Sigmoid colon (tissue), 7 donors: ENCODE results near the gene MIB2. TPM values are rescaled to one million over a fixed set of nuclear protein-coding genes. Genes with fewer than 3 reads are reported as not detected.
"Not testable (repeated sequence)": the region's sequence is repeated elsewhere in the genome, so short reads cannot be mapped to it uniquely, and the experiment has no call there.

Source experiments
- DNase-seq: peaks from one replicate; pipeline ENCODE4 v3.0.0-alpha.2; 2019
- H3K27ac ChIP-seq, 4 donors: fragments of 200-600 bp; sonication (generic); one replicate each; pipeline ENCODE4 v1.5.1; 2016 to 2019; ENCODE audit warnings: mild to moderate bottlenecking in 1 of 4
- H3K27me3 ChIP-seq, 3 donors: fragments of 200-600 bp; sonication (generic); one replicate each; pipeline ENCODE4 v1.5.1; 2019; ENCODE audit warnings: mild to moderate bottlenecking in 1 of 3
- H3K36me3 ChIP-seq, 4 donors: fragments of 200-600 bp; sonication (generic); one replicate each; pipeline ENCODE4 v1.5.1; 2016 to 2019
- H3K4me1 ChIP-seq, 4 donors: fragments of 200-600 bp; sonication (generic); one replicate each; pipeline ENCODE4 v1.5.1; 2017 to 2019
- H3K4me3 ChIP-seq, 4 donors: fragments of 200-600 bp; sonication (generic); one replicate each; pipeline ENCODE4 v1.5.1; 2017 to 2019; ENCODE audit warnings: mild to moderate bottlenecking in 2 of 4, moderate library complexity in 1 of 4
- H3K9me3 ChIP-seq, 4 donors: fragments of 200-600 bp in 3 of 4; sonication (generic) in 3 of 4; one replicate each; pipeline versions ENCODE4 v1.5.1 to v1.6.1; 2013 to 2019
- CTCF ChIP-seq, 4 experiments: fragments of 450-650 bp in 3 of 4; fragments of 200-600 bp in 1 of 4; IDR thresholded peaks; one replicate each; pipeline ENCODE4 v1.5.1; 2016 to 2019; ENCODE audit warnings: antibody characterized with exemption in 4 of 4, mild to moderate bottlenecking in 3 of 4, moderate library complexity in 2 of 4
- EP300 ChIP-seq, 4 donors: sonication (generic); formaldehyde crosslinking; IDR thresholded peaks; one replicate each; pipeline ENCODE4 v1.6.1; 2017; ENCODE audit warnings: antibody characterized with exemption in 4 of 4
- POLR2A ChIP-seq, 2 donors: fragments of 450-650 bp; IDR thresholded peaks; one replicate each; pipeline ENCODE4 v1.6.1; 2016; ENCODE audit warnings: antibody characterized with exemption in 2 of 2, mild to moderate bottlenecking in 2 of 2, moderate library complexity in 2 of 2
- POLR2AphosphoS5 ChIP-seq, 4 donors: sonication (generic); formaldehyde crosslinking; IDR thresholded peaks; one replicate each; pipeline ENCODE4 v1.6.1; 2017; ENCODE audit warnings: antibody characterized with exemption in 4 of 4
- WGBS, 2 donors: extraction: QIAGEN DNeasy Blood & Tissue Kit; methylation state at CpG; one replicate each; pipeline ENCODE4 v1.1.7; 2013; 5-methylcytosine and 5-hydroxymethylcytosine counted together
- intact Hi-C: fragments of 100-400 bp; cut with DNase I; formaldehyde crosslinking; loops from one replicate; pipeline ENCODE4 v1.15.1; 2023
- polyA plus RNA-seq, 3 donors: library from polyadenylated mRNA; stranded (reverse); fragments of 200-250 nt; gene quantifications; one replicate each; pipeline ENCODE4 v1.2.3, GENCODE V29; 2013
- total RNA-seq, 4 donors: library from RNA; depleted of rRNA; stranded (reverse); fragments of >200 nt; gene quantifications; one replicate each; pipeline ENCODE4 v1.1.0, GENCODE V29; 2016
- donor health status: healthy with polysubstance abuse.
- donor health status: Bipolar disorder and iron deficiency.
- donor health status: healthy.

The MIB2 gene
- total and polyA plus RNA-seq, 7 donors, result 24.6 to 95.3 (median 37.1) TPM

GRCh38 chr1:1594602-1595260, 20.6 kb upstream of the MIB2 start:
- 33 to 67% methylated on average over 10 of the region's 10 CpGs for WGBS, 2 donors
- no peak for DNase-seq
- TF ChIP-seq POLR2AphosphoS5 (IDR thresholded peaks at IDR 0.05), result no peak
- no peak for TF ChIP-seq POLR2A (IDR thresholded peaks at IDR 0.05)
- TF ChIP-seq CTCF (IDR thresholded peaks at IDR 0.05), result no peak
- no peak for TF ChIP-seq EP300 (IDR thresholded peaks at IDR 0.05)

GRCh38 chr1:1595341-1595740, 20.0 kb upstream of the MIB2 start:
- 73 to 91% methylated on average over 2 of the region's 2 CpGs for WGBS, 2 donors
- intact Hi-C loops, H3K36me3 ChIP-seq, H3K27ac ChIP-seq, H3K9me3 ChIP-seq, DNase-seq, H3K4me3 ChIP-seq: not testable (repeated sequence)
- Histone ChIP-seq H3K4me1 (peaks cover 0 to 13% (median 10%) of the 10 kb centered on the region in 4 donors), H3K27me3 (peaks cover 24 to 37% (median 31%) of the 10 kb centered on the region in 3 donors)

More at GRCh38 chr1:1594602-1595260, 20.6 kb upstream of the MIB2 start:
- Histone ChIP-seq H3K4me3 (no peak overlapping the region), H3K4me1 (peaks cover 0 to 10% (median 7%) of the 10 kb centered on the region in 4 donors), H3K36me3 (no peaks in the 10 kb centered on the region), H3K27me3 (peaks cover 21 to 39% (median 29%) of the 10 kb centered on the region in 3 donors), H3K9me3 (no peaks in the 10 kb centered on the region), H3K27ac (no peak overlapping the region)
- intact Hi-C loops, result no loop called here

- WGBS, 2 donors, result 32 to 43% methylated on average over 12 of the region's 12 CpGs
- Histone ChIP-seq H3K4me1 (peaks cover 0 to 19% (median 14%) of the 10 kb centered on the region in 4 donors), H3K27me3 (peaks cover 31 to 50% (median 45%) of the 10 kb centered on the region in 3 donors), H3K9me3 (no peaks in the 10 kb centered on the region), H3K36me3 (no peaks in the 10 kb centered on the region), H3K27ac (no peak overlapping the region), H3K4me3 (no peak overlapping the region)
- no peak for DNase-seq
- intact Hi-C loops, result no loop called here
- no peak for TF ChIP-seq CTCF (IDR thresholded peaks at IDR 0.05)
- TF ChIP-seq POLR2A (IDR thresholded peaks at IDR 0.05), result no peak
- TF ChIP-seq POLR2AphosphoS5 (IDR thresholded peaks at IDR 0.05), result no peak
- TF ChIP-seq EP300 (IDR thresholded peaks at IDR 0.05), result no peak
These were observed 18.6 kb upstream of the MIB2 start for GRCh38 chr1:1596493-1597274.

- WGBS, 2 donors, result 12 to 22% methylated on average over 15 of the region's 16 CpGs
- H3K27ac ChIP-seq, result no peak overlapping the region
These were observed 17.9 kb upstream of the MIB2 start for GRCh38 chr1:1597275-1597930.

More at GRCh38 chr1:1597275-1597930, 17.9 kb upstream of the MIB2 start:
- H3K4me1 ChIP-seq, result peaks cover 0 to 19% (median 14%) of the 10 kb centered on the region in 4 donors
- intact Hi-C loops, result no loop called here
- TF ChIP-seq EP300 (IDR thresholded peaks at IDR 0.05) (no peak), POLR2AphosphoS5 (IDR thresholded peaks at IDR 0.05) (no peak), POLR2A (IDR thresholded peaks at IDR 0.05) (no peak), CTCF (IDR thresholded peaks at IDR 0.05) (no peak)
- peaks cover 31 to 57% (median 49%) of the 10 kb centered on the region in 3 donors for H3K27me3 ChIP-seq
- no peak overlapping the region for H3K4me3 ChIP-seq
- H3K36me3 ChIP-seq, result no peaks in the 10 kb centered on the region
- DNase-seq, result no peak
- H3K9me3 ChIP-seq, result no peaks in the 10 kb centered on the region
